Prostate gland (tissue), 2 donors: ENCODE measurements around the gene HOXD8. TPM values are rescaled to one million over a fixed set of nuclear protein-coding genes. Genes with fewer than 3 reads are reported as not detected.

ENCODE experiments used
- DNase-seq: peaks from one replicate; pipeline ENCODE4 v3.0.0-alpha.2; 2019; ENCODE audit warnings: low spot score
- H3K27ac ChIP-seq, 2 donors: fragments of 200-600 bp; sonication (generic); 2 replicates each; pipeline ENCODE4 v1.5.1; 2017 to 2019
- H3K27me3 ChIP-seq: fragments of 200-600 bp; sonication (generic); replicated peaks from 2 replicates; pipeline ENCODE4 v1.5.1; 2019; ENCODE audit not compliant: insufficient read depth
- H3K36me3 ChIP-seq, 2 donors: fragments of 200-600 bp; sonication (generic); 1 replicate in 1 of 2; 2 replicates in 1 of 2; pipeline versions ENCODE4 v1.5.1 to v1.8.1; 2017 to 2019
- H3K4me1 ChIP-seq: fragments of 200-600 bp; sonication (generic); replicated peaks from 2 replicates; pipeline ENCODE4 v1.5.1; 2019
- H3K4me3 ChIP-seq, 2 donors: fragments of 200-600 bp; sonication (generic); 2 replicates each; pipeline ENCODE4 v1.5.1; 2017 to 2019
- H3K9me3 ChIP-seq: fragments of 200-600 bp; sonication (generic); 2 replicates; pipeline ENCODE4 v1.5.1; 2017
- POLR2A ChIP-seq: fragments of 450-650 bp; IDR thresholded peaks from one replicate; pipeline ENCODE4 v1.6.1; 2016; ENCODE audit warnings: antibody characterized with exemption, mild to moderate bottlenecking
- POLR2AphosphoS5 ChIP-seq: sonication (generic); formaldehyde crosslinking; IDR thresholded peaks from one replicate; pipeline ENCODE4 v1.6.1; 2017; ENCODE audit warnings: antibody characterized with exemption
- WGBS: methylation state at CpG from one replicate; pipeline ENCODE4 v1.1.5; 2018; 5-methylcytosine and 5-hydroxymethylcytosine counted together
- intact Hi-C: fragments of 100-400 bp; cut with DNase I; formaldehyde crosslinking; loops from one replicate; pipeline ENCODE4 v1.14.2; 2022
- total RNA-seq, 2 donors: library from RNA; depleted of rRNA; stranded (reverse); fragments of >200 nt; gene quantifications; one replicate each; pipeline ENCODE4 v1.1.0, GENCODE V29; 2016
- TF ChIP-seq, protein P1 (sequence below), 4 experiments: fragments of 200-600 bp in 2 of 4; fragments of 450-650 bp in 2 of 4; sonication (generic) in 2 of 4; IDR thresholded peaks; 1 replicate in 3 of 4; 2 replicates in 1 of 4; pipeline ENCODE4 v1.5.1; 2016 to 2019; ENCODE audit warnings: antibody characterized with exemption in 4 of 4, mild to moderate bottlenecking in 2 of 4, moderate library complexity in 2 of 4

Gene HOXD8
- total RNA-seq, 2 donors from 2014 or later: 10.4 to 30.8 TPM

DNA sequence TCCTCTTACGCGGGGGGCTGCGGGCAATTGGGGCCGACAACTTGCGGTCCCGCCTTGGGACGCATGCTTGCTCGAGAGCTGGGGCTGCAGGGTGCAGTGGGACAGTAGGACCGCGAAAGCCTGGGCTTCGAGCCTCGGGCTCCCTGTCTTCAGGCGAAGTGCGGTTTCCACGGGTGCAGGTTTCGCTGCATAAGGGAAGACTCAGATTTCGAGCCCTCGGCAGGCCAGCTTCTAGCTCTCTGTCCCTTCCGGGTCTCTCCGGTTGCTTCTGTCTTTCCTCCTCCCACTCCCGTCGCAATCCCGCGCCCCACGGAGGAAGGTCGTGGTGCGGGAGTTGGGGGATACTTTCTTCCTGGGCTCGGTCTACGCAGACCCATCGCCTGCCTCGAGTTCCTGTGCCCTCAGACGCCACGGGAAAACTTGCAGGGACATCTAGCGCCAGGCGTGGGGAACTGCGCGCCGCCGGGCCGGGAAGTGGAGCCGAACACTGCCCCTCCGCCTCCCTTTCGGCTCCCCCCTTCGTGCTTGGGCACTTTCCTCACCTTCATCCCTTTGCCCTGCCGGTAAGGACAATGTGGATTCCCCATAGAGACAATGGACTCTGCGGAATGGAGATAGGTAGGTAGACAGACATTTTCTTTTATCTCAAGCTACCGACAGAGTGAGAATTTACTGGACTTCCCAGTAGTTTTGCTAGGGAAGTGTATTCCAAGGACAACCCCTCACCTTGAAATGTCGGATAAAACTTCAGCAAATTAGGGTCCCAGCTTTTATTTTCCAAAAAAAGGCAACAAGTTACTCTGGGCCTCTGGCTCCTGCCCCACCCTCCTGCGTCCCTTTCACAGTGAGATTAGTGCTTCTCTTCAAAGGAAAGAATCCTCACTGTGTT is 41.2 kb upstream of the HOXD8 start:
- Histone ChIP-seq H3K4me3 (peak overlapping the region; percentile 10 to 21), H3K4me1 (no peaks in the 10 kb centered on the region), H3K27ac (peak overlapping the region; percentile 67 to 70), H3K36me3 (no peaks in the 10 kb centered on the region), H3K27me3 (peaks cover 16% of the 10 kb centered on the region), H3K9me3 (no peaks in the 10 kb centered on the region)
- WGBS: 8% methylated on average over 47 of the region's 49 CpGs
- DNase-seq: no peak
- intact Hi-C loops: loop anchor here (5.0 kb wide), 2 partner anchors 721 to 836 kb away; no protein-coding TSS in a partner anchor
- no peak for TF ChIP-seq POLR2A
- peak; percentile 16 for TF ChIP-seq POLR2AphosphoS5
- TF ChIP-seq, protein P1, sequence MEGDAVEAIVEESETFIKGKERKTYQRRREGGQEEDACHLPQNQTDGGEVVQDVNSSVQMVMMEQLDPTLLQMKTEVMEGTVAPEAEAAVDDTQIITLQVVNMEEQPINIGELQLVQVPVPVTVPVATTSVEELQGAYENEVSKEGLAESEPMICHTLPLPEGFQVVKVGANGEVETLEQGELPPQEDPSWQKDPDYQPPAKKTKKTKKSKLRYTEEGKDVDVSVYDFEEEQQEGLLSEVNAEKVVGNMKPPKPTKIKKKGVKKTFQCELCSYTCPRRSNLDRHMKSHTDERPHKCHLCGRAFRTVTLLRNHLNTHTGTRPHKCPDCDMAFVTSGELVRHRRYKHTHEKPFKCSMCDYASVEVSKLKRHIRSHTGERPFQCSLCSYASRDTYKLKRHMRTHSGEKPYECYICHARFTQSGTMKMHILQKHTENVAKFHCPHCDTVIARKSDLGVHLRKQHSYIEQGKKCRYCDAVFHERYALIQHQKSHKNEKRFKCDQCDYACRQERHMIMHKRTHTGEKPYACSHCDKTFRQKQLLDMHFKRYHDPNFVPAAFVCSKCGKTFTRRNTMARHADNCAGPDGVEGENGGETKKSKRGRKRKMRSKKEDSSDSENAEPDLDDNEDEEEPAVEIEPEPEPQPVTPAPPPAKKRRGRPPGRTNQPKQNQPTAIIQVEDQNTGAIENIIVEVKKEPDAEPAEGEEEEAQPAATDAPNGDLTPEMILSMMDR (IDR thresholded peaks at IDR 0.05): peak; percentile 26 to 70 (median 56)

DNA sequence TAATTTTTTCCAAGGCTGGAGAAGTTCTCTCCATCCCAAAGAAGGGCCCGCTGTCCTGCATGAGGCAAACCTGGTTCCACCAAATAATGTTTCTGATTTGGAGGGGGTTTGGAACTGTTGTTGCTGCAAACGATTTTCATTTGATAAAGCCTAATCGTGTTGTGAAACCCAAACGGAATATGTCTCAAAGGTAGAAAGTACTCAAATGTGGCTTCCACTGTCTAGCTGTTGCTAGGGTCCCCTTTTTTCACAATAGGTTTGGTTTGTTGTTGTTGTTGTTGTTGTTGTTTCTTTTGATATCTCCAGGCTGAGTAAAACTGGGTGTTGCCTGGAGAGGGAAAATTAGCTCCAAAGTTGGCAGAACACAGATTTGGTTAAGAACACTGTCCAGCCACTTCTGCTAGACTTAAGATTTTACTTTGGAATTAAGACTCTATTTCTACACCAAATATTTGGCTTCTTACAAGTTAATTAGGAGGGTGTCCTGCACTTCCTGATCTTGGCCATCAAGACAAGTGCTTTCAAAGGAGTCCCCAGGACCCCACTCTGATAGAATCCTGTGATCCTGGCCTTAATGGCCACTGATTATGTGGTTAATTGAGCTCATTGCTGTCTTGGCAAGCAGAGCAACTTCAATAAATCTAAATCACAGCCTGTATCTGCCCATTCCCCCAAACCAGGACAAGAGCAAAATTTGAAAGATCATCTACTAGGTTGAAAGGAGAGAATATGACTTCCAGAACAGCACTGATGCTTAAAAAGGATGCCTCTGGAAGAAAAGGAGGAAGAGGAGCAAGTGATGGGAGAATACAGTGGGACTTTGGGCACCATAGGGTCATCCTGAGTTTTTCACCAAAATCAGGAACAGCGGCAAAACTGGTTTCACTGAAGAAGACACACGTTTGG is 40.3 kb upstream of the HOXD8 start:
- Histone ChIP-seq H3K4me3 (no peak overlapping the region), H3K4me1 (no peaks in the 10 kb centered on the region), H3K27ac (peak overlapping the region; percentile 67 to 70), H3K27me3 (peaks cover 16% of the 10 kb centered on the region), H3K36me3 (no peaks in the 10 kb centered on the region), H3K9me3 (no peaks in the 10 kb centered on the region)
- no peak for TF ChIP-seq POLR2AphosphoS5
- TF ChIP-seq, protein P1 (IDR thresholded peaks at IDR 0.05): no peak
- TF ChIP-seq POLR2A: no peak
- intact Hi-C loops: loop anchor here (5.0 kb wide), 2 partner anchors 722 to 837 kb away; no protein-coding TSS in a partner anchor
- no peak for DNase-seq
- 38% methylated on average over 6 of the region's 6 CpGs for WGBS

DNA sequence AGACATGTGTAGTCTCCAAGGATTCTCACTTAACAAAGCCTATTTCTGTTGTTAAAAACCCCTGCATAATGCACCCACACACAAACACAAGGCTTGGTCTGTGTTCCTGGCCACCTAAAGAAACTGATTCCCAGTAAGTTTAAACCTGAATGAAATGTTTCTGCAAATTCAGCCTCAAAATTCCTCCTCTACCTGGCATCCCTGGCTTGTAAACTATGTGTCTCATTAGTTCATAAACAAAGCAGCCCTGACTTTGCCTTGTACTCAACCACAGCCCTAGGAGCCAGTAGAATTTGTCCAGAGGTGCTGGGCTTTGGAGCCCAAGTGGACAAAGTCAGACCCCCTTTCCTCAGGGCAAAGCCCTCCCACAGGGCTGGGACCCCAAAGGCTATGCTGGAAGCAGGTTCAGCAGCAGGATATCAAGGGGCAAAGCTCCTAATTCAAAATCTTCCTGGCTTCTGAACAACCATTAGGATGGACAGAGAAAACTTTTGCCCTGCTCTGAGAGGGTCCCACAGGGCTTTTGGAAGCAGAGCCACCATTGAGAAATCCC is 39.6 kb upstream of the HOXD8 start:
- intact Hi-C loops: loop anchor here (5.0 kb wide), 3 partner anchors 723 to 923 kb away; partner anchors contain the start of gene ATF2
- DNase-seq: no peak
- peaks cover 20% of the 10 kb centered on the region for H3K27me3 ChIP-seq
- H3K27ac ChIP-seq: no peak overlapping the region
- no peaks in the 10 kb centered on the region for H3K36me3 ChIP-seq
- H3K9me3 ChIP-seq: no peaks in the 10 kb centered on the region
- no peak for TF ChIP-seq POLR2A
- TF ChIP-seq, protein P1 (IDR thresholded peaks at IDR 0.05): no peak
- TF ChIP-seq POLR2AphosphoS5: no peak
- no peaks in the 10 kb centered on the region for H3K4me1 ChIP-seq
- H3K4me3 ChIP-seq: no peak overlapping the region

DNA sequence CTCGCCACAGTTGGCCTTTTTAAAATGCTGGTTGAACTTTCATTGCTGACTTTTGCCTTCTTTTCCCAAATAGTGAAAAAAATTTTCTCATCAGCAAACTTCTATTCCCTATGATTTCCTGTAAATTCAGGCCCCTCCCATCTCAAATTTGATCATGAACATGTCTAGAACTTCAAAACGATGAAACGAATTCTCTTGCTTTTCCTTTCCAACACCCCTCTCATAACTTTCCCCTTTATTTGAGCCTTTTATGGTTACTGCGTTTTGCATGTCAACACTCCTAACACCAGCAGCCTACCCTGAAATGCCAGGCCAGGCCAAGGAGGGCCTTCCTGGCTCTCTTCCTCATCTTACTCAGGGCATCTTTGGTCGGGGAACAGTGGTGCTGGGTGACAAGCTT is 38.6 kb upstream of the HOXD8 start:
- Histone ChIP-seq H3K9me3 (no peaks in the 10 kb centered on the region), H3K27ac (peak overlapping the region in 1 of 2 donors; percentile 9)

More for the DNA sequence above, 38.6 kb upstream of the HOXD8 start:
- no peak for DNase-seq
- Histone ChIP-seq H3K27me3 (peaks cover 16% of the 10 kb centered on the region), H3K4me3 (no peak overlapping the region), H3K36me3 (no peaks in the 10 kb centered on the region), H3K4me1 (no peaks in the 10 kb centered on the region)
- WGBS: 44% methylated on average over 5 of the region's 5 CpGs
- no peak for TF ChIP-seq POLR2A
- TF ChIP-seq POLR2AphosphoS5: no peak
- TF ChIP-seq, protein P1 (IDR thresholded peaks at IDR 0.05): no peak
- intact Hi-C loops: loop anchor here (5.0 kb wide), 1 partner anchor 924 kb away; the partner anchor contains the start of gene ATF2
